NCI-H460 (cell line): ENCODE results near the gene PLB1. TPM values are rescaled to one million over a fixed set of nuclear protein-coding genes. Genes with fewer than 3 reads are reported as not detected.

Experiments
- DNase-seq: peaks from one replicate; pipeline ENCODE4 v3.0.0-alpha.2; 2016; ENCODE audit warnings: low read depth; ENCODE audit errors: extremely low read depth
- total RNA-seq: library from RNA; depleted of rRNA; stranded (reverse); fragments of >200 nt; shearing (Covaris generic); gene quantifications from 2 replicates; pipeline ENCODE4 v1.2.3, GENCODE V29; 2014

The PLB1 gene
- total RNA-seq, 1 experiment from 2014 or later = 0.62 TPM

GRCh38 chr2:28607730-28608499, 112.1 kb downstream of the PLB1 start:
- no peak for DNase-seq

GRCh38 chr2:28608500-28609424, 112.9 kb downstream of the PLB1 start:
- DNase-seq = no peak

- DNase-seq = no peak
Measured at GRCh38 chr2:28610583-28611201, 114.8 kb downstream of the PLB1 start.

- DNase-seq = no peak
Measured at GRCh38 chr2:28612131-28612812, 116.4 kb downstream of the PLB1 start.

- no peak for DNase-seq
Measured at GRCh38 chr2:28613186-28613585, 117.3 kb downstream of the PLB1 start.

- no peak for DNase-seq
Measured at GRCh38 chr2:28613633-28614501, 118.0 kb downstream of the PLB1 start.

- DNase-seq = no peak
Measured at GRCh38 chr2:28615706-28616105, 119.8 kb downstream of the PLB1 start.

- no peak for DNase-seq
Measured at GRCh38 chr2:28616396-28616999, 120.6 kb downstream of the PLB1 start.

GRCh38 chr2:28617502-28618184, 121.8 kb downstream of the PLB1 start:
- no peak for DNase-seq

- DNase-seq = no peak
Measured at GRCh38 chr2:28618221-28619141, 122.6 kb downstream of the PLB1 start.

- no peak for DNase-seq
Measured at GRCh38 chr2:28619213-28620196, 123.6 kb downstream of the PLB1 start.

- no peak for DNase-seq
Measured at GRCh38 chr2:28620291-28620793, 124.5 kb downstream of the PLB1 start.

GRCh38 chr2:28620801-28621171, 124.9 kb downstream of the PLB1 start:
- DNase-seq = no peak

- peak; percentile 25 for DNase-seq
Measured at GRCh38 chr2:28621172-28622100, 125.6 kb downstream of the PLB1 start.

- DNase-seq = no peak
Measured at GRCh38 chr2:28622101-28622499, 126.2 kb downstream of the PLB1 start.
